ENCODE measurements around the gene GLT8D2.

The GLT8D2 gene

DNA sequence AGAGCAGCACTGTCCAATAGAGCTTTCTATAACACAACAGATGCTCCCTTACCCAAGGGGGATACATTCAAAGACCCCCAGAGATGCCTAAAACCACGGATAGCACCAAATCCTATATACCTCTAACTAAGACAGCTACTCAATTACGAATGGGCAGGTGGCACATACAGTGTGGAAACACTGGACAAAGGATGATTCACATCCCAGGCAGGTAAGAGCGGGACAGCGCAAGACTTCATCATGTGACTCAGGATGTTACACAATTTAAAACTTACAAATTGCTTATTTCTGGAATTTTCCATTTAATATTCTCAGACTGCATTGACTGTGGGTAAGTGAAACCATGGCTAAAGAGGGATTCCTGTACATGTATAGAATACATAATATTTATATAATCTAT, 8.8 kb upstream of the GLT8D2 start:
- TF ChIP-seq, protein P1, sequence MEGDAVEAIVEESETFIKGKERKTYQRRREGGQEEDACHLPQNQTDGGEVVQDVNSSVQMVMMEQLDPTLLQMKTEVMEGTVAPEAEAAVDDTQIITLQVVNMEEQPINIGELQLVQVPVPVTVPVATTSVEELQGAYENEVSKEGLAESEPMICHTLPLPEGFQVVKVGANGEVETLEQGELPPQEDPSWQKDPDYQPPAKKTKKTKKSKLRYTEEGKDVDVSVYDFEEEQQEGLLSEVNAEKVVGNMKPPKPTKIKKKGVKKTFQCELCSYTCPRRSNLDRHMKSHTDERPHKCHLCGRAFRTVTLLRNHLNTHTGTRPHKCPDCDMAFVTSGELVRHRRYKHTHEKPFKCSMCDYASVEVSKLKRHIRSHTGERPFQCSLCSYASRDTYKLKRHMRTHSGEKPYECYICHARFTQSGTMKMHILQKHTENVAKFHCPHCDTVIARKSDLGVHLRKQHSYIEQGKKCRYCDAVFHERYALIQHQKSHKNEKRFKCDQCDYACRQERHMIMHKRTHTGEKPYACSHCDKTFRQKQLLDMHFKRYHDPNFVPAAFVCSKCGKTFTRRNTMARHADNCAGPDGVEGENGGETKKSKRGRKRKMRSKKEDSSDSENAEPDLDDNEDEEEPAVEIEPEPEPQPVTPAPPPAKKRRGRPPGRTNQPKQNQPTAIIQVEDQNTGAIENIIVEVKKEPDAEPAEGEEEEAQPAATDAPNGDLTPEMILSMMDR (IDR thresholded peaks at IDR 0.05; ENCODE audit: low read depth, low read length), result no peak
- H3K36me3 ChIP-seq, result no peaks in the 10 kb centered on the region
- no peaks in the 10 kb centered on the region for H3K27me3 ChIP-seq (ENCODE audit: insufficient read depth, low read depth, severe bottlenecking)
- DNase-seq, result no peak
- no peaks in the 10 kb centered on the region for H3K9me3 ChIP-seq (ENCODE audit: severe bottlenecking)
- H3K27ac ChIP-seq, result peak overlapping the region; percentile 77
- H3K4me3 ChIP-seq (ENCODE audit: low read depth, low read length), result no peak overlapping the region

DNA sequence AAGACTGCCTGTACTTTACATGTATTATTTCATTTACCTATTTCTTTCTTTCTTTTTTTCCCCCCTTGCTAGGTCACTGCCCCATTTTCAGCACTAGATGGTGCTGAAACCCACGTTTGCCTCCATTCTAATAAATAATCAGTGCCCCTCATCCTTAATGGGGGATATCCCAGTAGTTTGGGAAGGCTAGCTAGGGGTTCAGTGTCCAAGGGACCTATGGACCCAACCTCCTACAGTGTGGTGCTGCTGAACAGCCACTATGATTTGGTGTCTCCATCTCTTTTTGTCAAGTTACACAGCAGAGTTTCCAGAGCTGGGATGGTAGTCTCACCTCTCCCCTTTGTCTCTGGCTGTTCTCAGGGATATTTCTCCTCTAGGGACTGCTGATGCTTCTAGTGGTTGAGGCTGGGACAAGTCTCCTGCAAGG, 7.8 kb upstream of the GLT8D2 start:
- TF ChIP-seq, protein P1 (IDR thresholded peaks at IDR 0.05; ENCODE audit: low read depth, low read length), result peak; percentile 59
- Histone ChIP-seq H3K36me3 (no peaks in the 10 kb centered on the region), H3K27me3 (ENCODE audit: insufficient read depth, low read depth, severe bottlenecking) (no peaks in the 10 kb centered on the region), H3K4me3 (ENCODE audit: low read depth, low read length) (peak overlapping the region; percentile 31), H3K9me3 (ENCODE audit: severe bottlenecking) (no peaks in the 10 kb centered on the region), H3K27ac (peak overlapping the region; percentile 77)
- peak; percentile 23 for DNase-seq

DNA sequence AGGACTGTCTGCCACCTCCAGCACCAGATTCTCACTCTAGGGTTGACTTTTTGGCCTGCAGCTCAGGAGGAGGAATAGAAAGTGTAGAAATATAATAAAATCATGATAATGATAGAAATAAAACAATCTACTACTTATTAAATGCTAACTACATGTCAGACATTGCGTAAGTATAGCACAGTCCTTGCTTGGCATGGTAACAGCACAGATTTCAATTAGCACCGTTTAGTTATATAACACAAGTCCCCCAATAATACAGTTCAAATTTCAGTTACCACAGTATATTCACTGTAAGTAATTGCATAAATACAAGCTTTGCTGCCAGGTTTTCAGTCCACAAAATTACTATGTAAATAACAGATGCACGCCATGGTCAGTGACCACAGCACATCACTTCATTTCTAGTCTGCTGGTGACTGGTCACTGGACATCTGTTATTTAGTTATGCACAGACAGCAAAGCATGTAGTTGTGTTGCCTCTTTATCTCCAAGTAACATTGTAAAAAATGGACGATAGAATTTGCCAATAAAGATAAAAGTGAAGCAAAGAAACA, 6.5 kb upstream of the GLT8D2 start:
- DNase-seq, result no peak
- peak overlapping the region; percentile 65 for H3K27ac ChIP-seq

DNA sequence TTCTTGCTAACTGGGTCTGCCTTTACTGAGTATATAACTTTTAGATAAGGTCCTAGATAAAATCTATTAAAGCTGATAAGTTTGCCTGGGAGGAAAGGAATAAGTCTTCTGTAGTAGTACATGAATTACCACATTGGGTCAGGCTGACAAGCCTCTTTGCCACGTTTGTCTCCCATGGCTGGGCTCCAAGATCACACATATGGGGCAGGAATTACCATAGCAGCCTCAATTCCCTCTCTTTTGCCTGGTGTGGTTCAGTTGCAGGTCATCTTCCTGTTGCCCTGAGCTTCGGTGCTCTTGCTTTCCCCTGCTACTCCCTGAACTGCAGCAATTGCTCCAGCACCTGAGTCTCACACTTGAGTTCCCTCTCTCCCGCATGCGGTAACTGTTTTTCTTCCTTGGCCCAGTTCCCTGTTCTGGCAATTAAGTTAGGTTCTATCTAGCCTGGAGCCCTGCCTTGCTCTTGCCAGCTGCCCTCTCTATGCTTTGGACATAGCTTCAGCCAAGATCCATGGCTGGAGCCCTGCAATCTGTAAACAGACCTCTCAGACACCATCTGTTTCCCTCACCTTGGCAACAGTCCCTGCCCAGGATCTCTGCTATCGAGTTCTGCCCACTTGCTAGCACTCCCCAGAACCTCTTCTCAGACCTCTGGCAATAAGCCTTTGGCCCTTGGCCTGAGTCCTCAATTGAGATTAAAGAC, 5.8 kb upstream of the GLT8D2 start:
- TF ChIP-seq, protein P1 (IDR thresholded peaks at IDR 0.05; ENCODE audit: low read depth, low read length), result no peak
- H3K36me3 ChIP-seq, result no peaks in the 10 kb centered on the region
- peak; percentile 76 for DNase-seq
- no peak overlapping the region for H3K4me3 ChIP-seq (ENCODE audit: low read depth, low read length)
- peak overlapping the region; percentile 65 for H3K27ac ChIP-seq
- H3K9me3 ChIP-seq (ENCODE audit: severe bottlenecking), result no peaks in the 10 kb centered on the region
- no peaks in the 10 kb centered on the region for H3K27me3 ChIP-seq (ENCODE audit: insufficient read depth, low read depth, severe bottlenecking)

More for the DNA sequence above, 6.5 kb upstream of the GLT8D2 start:
- H3K27me3 ChIP-seq (ENCODE audit: insufficient read depth, low read depth, severe bottlenecking), result no peaks in the 10 kb centered on the region
- TF ChIP-seq, protein P1 (IDR thresholded peaks at IDR 0.05; ENCODE audit: low read depth, low read length), result no peak
- no peaks in the 10 kb centered on the region for H3K36me3 ChIP-seq
- no peaks in the 10 kb centered on the region for H3K9me3 ChIP-seq (ENCODE audit: severe bottlenecking)
- no peak overlapping the region for H3K4me3 ChIP-seq (ENCODE audit: low read depth, low read length)

DNA sequence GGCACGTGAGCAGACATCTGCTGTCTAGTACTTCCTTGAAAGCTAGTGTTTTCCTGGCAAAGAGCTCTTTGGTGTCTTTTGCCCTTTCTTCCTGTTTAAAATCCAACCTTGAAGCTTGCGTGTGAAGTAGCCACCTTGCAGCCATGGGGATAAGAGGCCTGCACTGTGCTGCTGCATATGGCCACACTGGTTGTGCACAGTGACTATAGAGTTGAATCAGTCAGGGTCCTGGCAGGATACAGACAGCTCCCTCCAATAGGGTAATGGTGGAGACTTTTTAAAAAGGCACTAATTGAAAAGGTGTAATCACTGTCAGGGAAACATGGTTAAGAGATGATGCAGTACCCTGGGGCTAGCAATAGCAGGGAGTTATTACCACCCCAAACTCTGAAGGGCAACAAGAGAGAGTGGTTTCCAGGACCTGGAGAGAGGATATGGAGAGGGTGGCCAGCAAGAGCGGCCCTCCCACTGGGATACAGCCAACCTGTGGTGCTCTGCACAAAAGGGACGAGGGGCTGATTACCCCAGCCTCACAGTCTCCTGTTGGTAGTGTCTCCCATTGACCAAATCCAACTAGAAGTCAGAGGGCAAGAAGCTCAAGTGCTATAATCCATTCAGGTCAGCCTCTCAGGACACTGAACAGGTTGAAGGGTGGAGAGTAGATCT, 4.8 kb upstream of the GLT8D2 start:
- DNase-seq, result no peak
- Histone ChIP-seq H3K27me3 (ENCODE audit: insufficient read depth, low read depth, severe bottlenecking) (no peaks in the 10 kb centered on the region), H3K4me3 (ENCODE audit: low read depth, low read length) (no peak overlapping the region), H3K36me3 (no peaks in the 10 kb centered on the region), H3K9me3 (ENCODE audit: severe bottlenecking) (no peaks in the 10 kb centered on the region), H3K27ac (peak overlapping the region; percentile 65; the same call in 1 of the 2 replicates)
- TF ChIP-seq, protein P1 (IDR thresholded peaks at IDR 0.05; ENCODE audit: low read depth, low read length), result no peak
